CD4-positive, alpha-beta T cell treated with Interleukin-15 for 4 hours (primary cell): ENCODE measurements around the gene CDCA4.

ENCODE experiments used
- DNase-seq: peaks from one replicate; pipeline ENCODE4 v3.0.0-alpha.2; 2020; ENCODE audit warnings: low spot score

The CDCA4 gene

GRCh38 chr14:104975481-104976197, 45.2 kb downstream of the CDCA4 start:
- DNase-seq = peak; percentile 17

DNA sequence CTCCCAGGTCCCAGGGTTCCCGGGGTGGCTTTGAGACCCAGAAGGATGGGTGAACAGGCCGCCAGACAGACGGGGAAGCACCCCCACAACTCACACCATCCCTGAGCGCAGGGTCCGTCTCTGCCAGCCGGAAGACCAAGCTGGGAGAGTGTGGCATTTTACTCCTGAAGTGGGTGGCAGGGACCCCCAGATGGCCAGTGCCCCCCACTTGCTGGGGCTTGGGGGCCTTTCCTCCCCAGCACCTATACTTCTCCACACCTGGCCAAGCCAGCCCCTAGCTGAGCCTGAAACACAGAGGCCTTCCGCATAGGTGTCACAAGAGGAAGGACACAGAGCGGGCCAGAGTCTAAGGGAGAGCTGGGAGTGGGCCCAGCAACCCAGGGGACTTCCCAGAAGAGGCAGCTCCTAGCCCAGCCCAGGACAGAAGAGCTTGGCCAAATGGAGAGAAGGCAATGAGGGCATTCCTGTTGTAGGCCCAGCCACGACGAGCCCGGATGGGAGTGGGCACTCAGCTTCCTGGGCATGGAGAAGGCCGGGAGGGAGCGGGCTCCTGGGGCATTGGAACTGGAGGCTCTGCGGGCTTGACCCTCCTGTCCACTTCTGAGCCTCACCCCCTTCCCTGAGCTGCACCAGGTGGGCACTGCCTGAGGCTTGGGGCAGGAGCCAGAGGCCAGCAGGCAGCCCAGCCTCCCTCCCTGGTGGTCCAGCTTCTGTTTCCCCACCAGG, 46.1 kb downstream of the CDCA4 start:
- DNase-seq = no peak

GRCh38 chr14:104974146-104974541, 46.7 kb downstream of the CDCA4 start:
- no peak for DNase-seq

DNA sequence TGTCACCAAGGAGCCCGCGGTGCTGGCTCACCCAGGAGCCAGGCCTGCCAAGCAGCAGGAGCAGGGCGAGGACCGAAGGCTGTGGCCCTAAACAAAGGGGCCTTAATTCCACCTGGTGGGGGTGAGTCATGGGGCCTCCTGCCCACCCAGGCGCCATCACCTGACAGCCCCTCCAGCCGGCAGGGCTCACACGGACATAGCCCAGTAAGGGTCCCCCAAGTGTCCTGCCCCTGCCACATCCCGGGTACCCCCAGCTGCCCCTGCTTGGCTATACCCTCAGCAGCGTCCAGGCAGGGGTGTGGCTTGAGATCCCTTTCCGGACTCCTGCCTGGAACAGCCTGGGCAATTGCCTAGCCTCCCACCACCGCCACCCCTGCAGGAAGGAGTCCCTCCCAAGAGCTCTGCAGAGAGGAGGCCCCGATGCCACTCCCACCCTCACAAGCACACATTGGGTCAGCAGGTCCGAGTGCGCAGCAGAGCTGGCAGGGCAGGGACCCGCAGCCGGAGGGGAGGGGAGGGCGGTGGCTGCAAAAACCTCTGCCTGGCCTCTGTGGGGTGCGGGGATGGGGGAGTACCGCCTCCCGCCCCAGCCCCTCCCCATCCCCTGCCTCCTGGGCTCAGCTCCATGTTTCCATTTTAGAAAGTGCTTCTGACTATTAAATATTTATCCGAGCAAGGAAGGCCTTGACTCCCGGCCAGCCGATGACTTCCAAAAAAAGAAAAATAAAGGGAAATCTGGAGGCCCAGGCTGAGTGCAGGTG, 47.3 kb downstream of the CDCA4 start:
- DNase-seq = no peak

- no peak for DNase-seq
Measured at GRCh38 chr14:104973135-104973384, 47.8 kb downstream of the CDCA4 start.

GRCh38 chr14:104972301-104973134, 48.4 kb downstream of the CDCA4 start:
- DNase-seq = no peak

DNA sequence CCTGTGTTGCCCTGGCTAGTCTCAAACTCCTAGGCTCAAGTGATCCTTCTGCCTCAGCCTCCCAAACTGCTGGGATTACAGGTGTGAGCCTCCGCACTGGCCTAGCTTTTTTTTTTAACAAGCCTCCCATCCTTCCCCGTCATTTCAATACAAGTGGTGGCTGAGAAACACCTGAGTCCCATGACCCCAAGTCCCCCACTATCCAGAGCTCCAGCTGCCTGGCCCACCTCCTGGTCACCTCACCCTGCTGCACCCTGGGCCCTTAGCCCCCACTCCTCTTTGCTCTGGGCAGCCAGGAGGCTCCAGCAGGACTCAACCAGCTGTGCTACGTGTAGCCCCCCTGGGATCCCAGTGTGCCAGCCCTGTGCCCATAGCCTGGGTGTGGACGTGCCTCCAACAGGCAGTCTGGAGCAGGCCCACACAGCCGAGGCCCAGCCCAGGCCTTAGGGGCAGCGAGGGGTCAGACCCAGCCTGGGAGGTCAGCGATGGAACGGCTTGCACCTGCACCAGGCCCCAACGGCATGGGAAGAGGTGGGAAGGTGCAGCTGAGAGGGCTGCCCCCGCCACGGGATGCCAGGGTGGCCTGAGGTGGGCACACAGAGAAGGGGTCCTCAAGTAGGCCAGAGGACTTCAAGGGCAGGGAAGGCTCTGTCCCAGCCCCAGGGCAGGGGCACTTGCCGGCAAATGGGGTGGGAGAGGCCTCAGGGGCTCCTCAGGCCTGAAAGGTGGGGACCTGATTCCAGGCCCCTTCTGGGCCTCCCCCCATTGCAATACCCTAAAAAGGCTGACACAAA, 49.2 kb downstream of the CDCA4 start:
- DNase-seq = no peak

DNA sequence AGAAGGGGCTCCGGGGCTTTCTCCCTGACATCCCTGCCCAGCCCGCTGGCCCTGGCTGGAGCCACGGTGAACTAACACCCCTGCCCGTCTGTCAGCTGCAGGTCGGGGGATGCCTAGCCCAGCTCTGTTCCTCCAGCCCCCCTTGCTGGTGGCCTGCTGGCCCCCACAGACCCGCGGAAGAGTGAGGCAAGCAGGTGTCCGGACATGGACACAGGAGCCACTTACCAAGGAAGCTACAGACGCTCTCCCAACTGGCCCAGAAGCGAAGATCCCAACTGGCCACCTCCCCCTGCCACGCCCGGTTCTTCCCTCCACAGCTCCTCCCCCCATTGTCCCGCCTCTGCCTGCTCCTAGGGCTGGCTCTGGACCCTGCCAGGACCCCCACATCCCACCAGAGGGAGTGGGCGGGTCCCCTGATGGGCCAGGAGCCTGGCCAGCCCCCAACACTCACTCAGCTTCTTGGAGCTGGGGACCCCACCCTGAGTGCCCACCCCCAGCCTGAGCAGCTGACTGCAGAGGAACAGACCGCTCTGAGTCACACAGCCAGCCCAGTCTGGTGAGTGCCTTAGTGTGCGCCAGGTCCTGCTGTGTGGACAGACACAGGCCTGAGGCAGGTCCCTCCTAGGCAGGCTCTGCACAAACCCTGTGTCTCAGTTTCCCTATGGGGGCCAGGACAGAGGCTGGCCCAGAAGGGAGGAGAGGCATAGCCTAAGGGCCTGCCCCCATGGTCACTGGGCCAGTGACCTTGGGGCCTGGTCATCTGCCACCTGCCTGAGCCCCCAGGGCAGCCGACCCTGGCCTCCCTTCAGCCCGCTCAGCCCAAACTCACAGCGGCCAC, 50.4 kb downstream of the CDCA4 start:
- no peak for DNase-seq

- no peak for DNase-seq
Measured at GRCh38 chr14:104969741-104970230, 51.1 kb downstream of the CDCA4 start.

DNA sequence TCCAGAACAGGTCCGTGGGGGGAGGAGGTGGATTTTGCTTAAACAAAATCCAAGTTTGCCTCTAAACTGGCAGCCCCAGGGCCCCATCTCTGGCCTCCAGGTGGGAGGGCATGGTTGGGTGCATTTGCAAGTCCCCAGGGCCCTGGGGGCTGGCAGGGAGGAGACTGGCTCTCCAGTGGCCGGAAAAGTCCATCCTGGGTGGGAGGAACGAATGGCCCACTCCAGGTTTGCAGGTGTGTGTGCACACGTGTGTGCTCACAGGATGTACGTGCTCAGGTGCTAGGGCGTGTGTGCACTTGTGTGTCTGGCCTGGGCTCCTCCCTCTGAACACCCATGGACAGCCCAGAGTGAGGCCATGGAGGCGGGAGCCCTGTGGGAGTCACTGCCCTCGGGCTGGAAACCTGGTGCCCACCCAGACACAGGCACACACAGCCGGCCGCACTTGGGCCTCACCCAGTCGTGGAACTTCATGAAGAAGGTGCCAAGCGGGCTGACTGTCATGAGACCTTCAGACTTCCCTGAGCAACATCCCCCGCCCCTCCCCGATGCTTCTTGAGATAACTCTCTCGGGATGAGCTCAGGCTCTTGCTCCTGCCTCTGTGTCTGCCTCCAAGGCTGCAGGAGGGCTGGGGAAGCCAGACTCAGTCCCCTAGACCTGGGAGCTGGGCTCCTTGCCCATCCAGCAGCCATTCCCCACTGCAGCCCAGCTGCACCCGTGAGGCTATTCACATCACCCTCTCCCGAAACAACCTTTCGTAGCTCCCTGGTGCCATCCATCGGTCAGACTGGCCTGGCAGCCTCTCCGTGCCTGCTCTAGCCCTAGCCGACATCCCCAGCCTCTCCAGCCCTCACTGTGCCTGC, 52.1 kb downstream of the CDCA4 start:
- no peak for DNase-seq

DNA sequence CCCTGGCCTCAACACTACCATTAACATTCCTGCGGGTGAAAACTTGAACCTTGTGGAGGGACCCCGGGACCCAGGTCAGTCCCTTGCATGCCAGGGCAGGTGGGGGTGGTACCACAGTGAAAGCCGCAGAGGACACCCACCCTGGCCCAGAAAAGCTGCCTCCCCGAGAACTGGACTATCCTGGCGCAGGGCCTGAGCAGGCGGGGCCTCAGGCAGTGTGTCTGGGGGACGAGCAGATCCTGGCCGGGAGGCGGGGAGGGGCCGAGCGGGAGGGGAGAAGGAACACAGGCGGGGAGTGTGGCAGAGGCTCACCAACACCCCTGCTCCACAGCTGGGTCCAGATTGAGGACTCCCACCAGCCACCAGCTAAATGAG, 52.7 kb downstream of the CDCA4 start:
- no peak for DNase-seq

DNA sequence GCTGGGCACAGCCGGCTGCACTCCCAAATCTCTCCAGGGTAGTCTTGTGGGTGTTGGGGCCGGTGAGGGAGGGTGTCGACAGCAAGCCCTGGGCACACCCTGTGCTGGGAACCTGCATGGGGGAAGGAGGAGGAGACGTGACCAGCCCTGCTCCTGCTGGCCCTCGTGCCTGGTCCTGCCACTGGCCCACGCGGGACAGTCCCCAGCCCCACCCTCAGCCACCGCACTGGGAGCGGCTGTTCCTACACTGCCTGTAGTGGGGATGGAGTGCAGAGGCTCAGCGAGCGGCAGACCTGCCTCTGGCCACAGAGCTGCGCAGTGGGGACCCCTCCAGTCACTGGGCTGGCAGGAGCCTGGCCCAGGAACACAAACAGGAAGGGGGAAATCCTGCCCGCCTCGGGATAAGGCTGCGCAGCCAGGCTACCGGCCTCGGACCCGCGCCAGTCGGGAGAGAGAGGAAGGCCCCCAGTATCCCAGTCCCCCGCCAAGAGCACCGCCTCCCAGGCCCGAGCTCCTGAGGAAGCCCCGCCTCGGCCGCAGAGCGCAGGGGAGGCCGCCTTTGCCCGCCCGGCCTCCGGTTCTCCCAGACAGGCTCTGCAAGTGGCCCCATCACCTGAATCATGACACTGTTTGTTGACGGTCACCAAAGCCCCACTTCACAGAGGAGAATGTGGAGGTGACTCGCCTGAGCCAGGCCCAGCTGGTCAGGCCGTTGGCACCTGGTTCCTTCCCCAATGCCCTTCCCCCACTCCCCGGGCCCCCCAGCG, 53.3 kb downstream of the CDCA4 start:
- DNase-seq = no peak

DNA sequence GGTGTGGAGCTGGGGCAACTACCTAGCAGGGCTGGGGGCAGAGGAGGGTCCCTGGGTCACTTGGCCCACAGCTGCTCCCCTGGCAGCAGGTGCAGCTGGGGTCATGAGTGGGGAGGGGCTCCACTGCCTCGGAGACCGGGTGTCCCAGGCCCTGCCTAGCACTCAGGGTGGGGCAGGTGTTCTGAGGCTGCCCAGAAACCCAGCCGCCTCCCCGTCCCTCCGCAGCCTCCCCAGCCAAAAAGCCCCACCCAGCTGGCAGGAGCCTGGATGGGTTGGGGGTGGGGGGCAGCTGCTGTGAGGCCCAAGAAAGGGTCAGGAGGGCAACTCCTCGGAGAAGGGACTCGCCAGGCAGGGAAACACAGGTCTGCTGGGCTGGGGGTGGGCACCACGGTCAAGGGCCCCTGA, 53.9 kb downstream of the CDCA4 start:
- no peak for DNase-seq

- DNase-seq = no peak
Measured at GRCh38 chr14:104966261-104966865, 54.5 kb downstream of the CDCA4 start.

DNA sequence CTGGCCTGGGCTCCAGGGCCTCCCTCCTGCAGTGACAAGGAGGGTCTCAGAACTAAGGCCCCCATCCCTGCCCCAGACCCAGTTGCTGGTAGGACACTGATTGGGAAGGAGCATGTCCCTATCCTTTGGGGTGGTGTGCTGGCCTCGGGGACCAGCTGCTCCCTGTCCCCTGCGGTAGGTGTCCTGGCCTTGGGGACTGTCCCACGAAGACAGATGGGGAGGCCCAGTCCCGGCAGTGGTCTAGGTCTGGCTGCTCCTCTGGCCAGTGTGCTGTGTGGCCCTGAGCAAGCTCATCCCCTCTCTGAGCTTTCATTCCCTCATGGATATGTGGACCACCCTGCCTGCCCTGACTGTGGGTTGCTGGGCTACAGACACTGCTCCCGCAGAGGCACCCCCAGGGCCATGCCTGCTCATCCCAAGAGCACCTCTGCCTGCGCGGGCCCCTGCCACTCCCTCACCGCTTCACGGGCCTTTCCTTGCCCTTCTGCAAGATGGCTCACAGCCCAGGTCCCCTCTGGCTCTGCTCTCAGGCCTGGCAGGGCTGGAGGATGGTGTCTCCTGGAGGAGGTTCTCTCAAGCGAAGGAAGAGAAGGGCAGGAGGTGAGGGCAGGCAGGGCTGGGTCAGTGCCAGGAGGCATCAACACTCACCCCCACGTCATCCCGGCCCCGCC, 55.2 kb downstream of the CDCA4 start:
- no peak for DNase-seq

DNA sequence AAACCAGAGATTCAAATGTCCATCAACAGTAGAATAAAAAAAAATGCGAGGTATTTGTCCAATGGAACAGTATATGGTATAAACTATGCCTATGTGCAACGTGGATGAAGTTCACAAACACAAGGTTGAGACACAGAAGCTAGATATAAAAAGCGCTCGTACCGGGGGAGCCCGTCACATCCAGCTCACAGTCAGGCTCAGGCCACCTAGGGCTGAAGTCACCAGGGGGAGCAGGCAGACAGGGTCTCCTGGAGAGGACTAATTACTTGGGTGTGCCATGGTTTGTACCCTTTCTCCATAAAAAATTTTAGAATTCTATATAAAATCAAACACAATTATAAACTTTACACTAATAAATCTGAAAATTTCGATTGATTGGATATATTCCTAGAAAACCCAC, 56.3 kb downstream of the CDCA4 start:
- DNase-seq = no peak
